NAMALWA (cell line): ENCODE measurements around the gene SLIT1.

ENCODE experiments used
- DNase-seq: peaks from one replicate; pipeline ENCODE4 v3.0.0-alpha.2; 2015; ENCODE audit warnings: low spot score

SLIT1 gene

GRCh38 chr10:97000487-97001182 is 185.1 kb downstream of the SLIT1 start:
- no peak for DNase-seq

GRCh38 chr10:96999987-97000386 is 185.8 kb downstream of the SLIT1 start:
- DNase-seq = no peak

GRCh38 chr10:96999337-96999736 is 186.4 kb downstream of the SLIT1 start:
- no peak for DNase-seq

- DNase-seq = no peak
Observed at GRCh38 chr10:96998329-96998888, 187.3 kb downstream of the SLIT1 start.

- no peak for DNase-seq
Observed at GRCh38 chr10:96996275-96996965, 189.3 kb downstream of the SLIT1 start.

- no peak for DNase-seq
Observed at GRCh38 chr10:96995851-96996250, 189.9 kb downstream of the SLIT1 start.

- DNase-seq = no peak
Observed at GRCh38 chr10:96992721-96993120, 193.0 kb downstream of the SLIT1 start.

- DNase-seq = no peak
Observed at GRCh38 chr10:96991313-96991841, 194.4 kb downstream of the SLIT1 start.

GRCh38 chr10:96988426-96988825 is 197.3 kb downstream of the SLIT1 start:
- no peak for DNase-seq

- no peak for DNase-seq
Observed at GRCh38 chr10:96987842-96988175, 197.9 kb downstream of the SLIT1 start.

GRCh38 chr10:96987141-96987841 is 198.5 kb downstream of the SLIT1 start:
- DNase-seq = no peak

GRCh38 chr10:96986200-96986856 is 199.4 kb downstream of the SLIT1 start:
- DNase-seq = no peak

- DNase-seq = no peak
Observed at GRCh38 chr10:96984541-96985131, 201.1 kb downstream of the SLIT1 start.

- DNase-seq = no peak
Observed at GRCh38 chr10:96982149-96982930, 203.4 kb downstream of the SLIT1 start.

- no peak for DNase-seq
Observed at GRCh38 chr10:96978621-96979154, 207.1 kb downstream of the SLIT1 start.

GRCh38 chr10:96975136-96975535 is 210.6 kb downstream of the SLIT1 start:
- DNase-seq = no peak

GRCh38 chr10:96973809-96974747 is 211.7 kb downstream of the SLIT1 start:
- DNase-seq = peak; percentile 18

- DNase-seq = no peak
Observed at GRCh38 chr10:96972264-96972663, 213.5 kb downstream of the SLIT1 start.

- DNase-seq = no peak
Observed at GRCh38 chr10:96971324-96971723, 214.4 kb downstream of the SLIT1 start.
